ENCODE results near the gene NRP1. TPM values are rescaled to one million over a fixed set of nuclear protein-coding genes. Genes with fewer than 3 reads are reported as not detected.

The NRP1 gene
- total RNA-seq, 4 donors from 2014 or later: 47.1 to 286 (median 111) TPM

GRCh38 chr10:33276282-33276923, 58.1 kb downstream of the NRP1 start:
- H3K27ac ChIP-seq: peak overlapping the region; percentile 20 to 36

GRCh38 chr10:33274096-33274785, 60.2 kb downstream of the NRP1 start:
- no peaks in the 10 kb centered on the region for H3K36me3 ChIP-seq
- peak overlapping the region; percentile 69 to 70 for H3K27ac ChIP-seq
- intact Hi-C loops (cut with DNase I; ENCODE audit: low total_unique reads): no loop called here
- no peaks in the 10 kb centered on the region for H3K9me3 ChIP-seq
- TF ChIP-seq CTCF (IDR thresholded peaks at IDR 0.05) (no peak), POLR2A (IDR thresholded peaks at IDR 0.05) (no peak)
- peaks cover 7 to 16% of the 10 kb centered on the region in 2 donors for H3K4me1 ChIP-seq
- H3K4me3 ChIP-seq: no peak overlapping the region
- no peak for DNase-seq
- no peaks in the 10 kb centered on the region for H3K27me3 ChIP-seq

More at GRCh38 chr10:33276282-33276923, 58.1 kb downstream of the NRP1 start:
- TF ChIP-seq CTCF (IDR thresholded peaks at IDR 0.05) (no peak), POLR2A (IDR thresholded peaks at IDR 0.05) (no peak)
- intact Hi-C loops (cut with DNase I; ENCODE audit: low total_unique reads): no loop called here
- no peak overlapping the region for H3K4me3 ChIP-seq
- no peaks in the 10 kb centered on the region for H3K36me3 ChIP-seq
- DNase-seq: no peak
- peaks cover 7 to 16% of the 10 kb centered on the region in 2 donors for H3K4me1 ChIP-seq
- no peaks in the 10 kb centered on the region for H3K9me3 ChIP-seq
- H3K27me3 ChIP-seq: no peaks in the 10 kb centered on the region

GRCh38 chr10:33273295-33274002, 61.0 kb downstream of the NRP1 start:
- no peaks in the 10 kb centered on the region for H3K36me3 ChIP-seq
- peak; percentile 64 to 74 for DNase-seq
- intact Hi-C loops (cut with DNase I; ENCODE audit: low total_unique reads): no loop called here

GRCh38 chr10:33272635-33273034, 61.8 kb downstream of the NRP1 start:
- Histone ChIP-seq H3K27me3 (no peaks in the 10 kb centered on the region), H3K27ac (peak overlapping the region; percentile 69 to 70), H3K36me3 (no peaks in the 10 kb centered on the region), H3K9me3 (no peaks in the 10 kb centered on the region), H3K4me3 (peak overlapping the region in 1 of 2 donors; percentile 29), H3K4me1 (peaks cover 7 to 11% of the 10 kb centered on the region in 2 donors)
- intact Hi-C loops (cut with DNase I; ENCODE audit: low total_unique reads): no loop called here
- TF ChIP-seq POLR2A (IDR thresholded peaks at IDR 0.05): no peak
- no peak for TF ChIP-seq CTCF (IDR thresholded peaks at IDR 0.05)
- no peak for DNase-seq

More at GRCh38 chr10:33273295-33274002, 61.0 kb downstream of the NRP1 start:
- TF ChIP-seq CTCF (IDR thresholded peaks at IDR 0.05) (peak in 3 of 4 experiments; percentile 7 to 17 (median 17)), POLR2A (IDR thresholded peaks at IDR 0.05) (no peak)
- H3K9me3 ChIP-seq: no peaks in the 10 kb centered on the region
- peak overlapping the region in 1 of 2 donors; percentile 29 for H3K4me3 ChIP-seq
- H3K27ac ChIP-seq: peak overlapping the region; percentile 69 to 70
- H3K27me3 ChIP-seq: no peaks in the 10 kb centered on the region
- peaks cover 7 to 11% of the 10 kb centered on the region in 2 donors for H3K4me1 ChIP-seq
